ENCODE results near the gene ABCA1.

Gene ABCA1

GRCh38 chr9:104850786-104851545, 77.0 kb downstream of the ABCA1 start:
- Histone ChIP-seq H3K27me3 (ENCODE audit: insufficient read depth, low read length) (no peaks in the 10 kb centered on the region), H3K27ac (ENCODE audit: low read depth, low read length, poor library complexity, severe bottlenecking) (no peak overlapping the region), H3K9me3 (ENCODE audit: low read length) (no peaks in the 10 kb centered on the region), H3F3A (ENCODE audit: insufficient read depth, low read length) (no peaks in the 10 kb centered on the region), H3K4me3 (ENCODE audit: low read depth, low read length, poor library complexity, severe bottlenecking) (no peak overlapping the region), H3K4me1 (ENCODE audit: insufficient read depth, low read length, severe bottlenecking) (no peaks in the 10 kb centered on the region), H3K9ac (ENCODE audit: low read length) (no peak overlapping the region), H3K36me3 (ENCODE audit: insufficient read depth, low read length) (peaks cover 4% of the 10 kb centered on the region; the same call in 1 of the 2 replicates), H3K79me2 (ENCODE audit: insufficient read depth, low read length) (no peaks in the 10 kb centered on the region), H2AFZ (ENCODE audit: low read length) (no peak overlapping the region), H3K9me2 (ENCODE audit: low read depth, low read length) (no peaks in the 10 kb centered on the region), H4K20me1 (ENCODE audit: insufficient read depth, low read length) (no peaks in the 10 kb centered on the region), H3K4me2 (ENCODE audit: low read length) (no peak overlapping the region)
- TF ChIP-seq, protein P1, sequence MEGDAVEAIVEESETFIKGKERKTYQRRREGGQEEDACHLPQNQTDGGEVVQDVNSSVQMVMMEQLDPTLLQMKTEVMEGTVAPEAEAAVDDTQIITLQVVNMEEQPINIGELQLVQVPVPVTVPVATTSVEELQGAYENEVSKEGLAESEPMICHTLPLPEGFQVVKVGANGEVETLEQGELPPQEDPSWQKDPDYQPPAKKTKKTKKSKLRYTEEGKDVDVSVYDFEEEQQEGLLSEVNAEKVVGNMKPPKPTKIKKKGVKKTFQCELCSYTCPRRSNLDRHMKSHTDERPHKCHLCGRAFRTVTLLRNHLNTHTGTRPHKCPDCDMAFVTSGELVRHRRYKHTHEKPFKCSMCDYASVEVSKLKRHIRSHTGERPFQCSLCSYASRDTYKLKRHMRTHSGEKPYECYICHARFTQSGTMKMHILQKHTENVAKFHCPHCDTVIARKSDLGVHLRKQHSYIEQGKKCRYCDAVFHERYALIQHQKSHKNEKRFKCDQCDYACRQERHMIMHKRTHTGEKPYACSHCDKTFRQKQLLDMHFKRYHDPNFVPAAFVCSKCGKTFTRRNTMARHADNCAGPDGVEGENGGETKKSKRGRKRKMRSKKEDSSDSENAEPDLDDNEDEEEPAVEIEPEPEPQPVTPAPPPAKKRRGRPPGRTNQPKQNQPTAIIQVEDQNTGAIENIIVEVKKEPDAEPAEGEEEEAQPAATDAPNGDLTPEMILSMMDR (IDR thresholded peaks at IDR 0.05; ENCODE audit: low read length), result no peak
- no peak for TF ChIP-seq EZH2 (IDR thresholded peaks at IDR 0.05; ENCODE audit: borderline replicate concordance, low read length)

DNA sequence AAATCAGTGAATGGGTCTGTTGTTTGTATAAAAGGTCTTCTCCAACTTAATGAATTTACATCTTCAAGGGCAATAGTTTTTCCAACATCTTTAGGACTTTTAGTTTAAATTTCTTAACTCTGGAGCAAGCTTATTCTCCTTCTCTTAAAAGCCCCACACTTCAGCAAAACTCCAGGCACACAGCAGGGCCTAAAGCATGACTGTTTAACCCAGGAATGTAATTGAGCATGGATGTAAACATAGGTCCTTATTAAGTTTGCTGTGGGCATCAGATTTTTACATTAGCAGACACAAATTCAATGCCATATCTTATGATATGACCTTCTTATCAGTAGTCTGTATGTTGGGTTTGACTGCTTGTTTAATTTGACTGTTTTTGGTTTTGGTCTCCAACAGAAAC, 78.9 kb downstream of the ABCA1 start:
- H3K4me1 ChIP-seq (ENCODE audit: insufficient read depth, low read length, severe bottlenecking), result no peaks in the 10 kb centered on the region
- no peaks in the 10 kb centered on the region for H3K9me2 ChIP-seq (ENCODE audit: low read depth, low read length)
- no peaks in the 10 kb centered on the region for H4K20me1 ChIP-seq (ENCODE audit: insufficient read depth, low read length)
- no peaks in the 10 kb centered on the region for H3K27me3 ChIP-seq (ENCODE audit: insufficient read depth, low read length)
- H3K36me3 ChIP-seq (ENCODE audit: insufficient read depth, low read length), result peaks cover 4% of the 10 kb centered on the region; the same call in 1 of the 2 replicates
- no peak overlapping the region for H3K9ac ChIP-seq (ENCODE audit: low read length)
- H3K9me3 ChIP-seq (ENCODE audit: low read length), result no peaks in the 10 kb centered on the region
- no peak overlapping the region for H3K27ac ChIP-seq (ENCODE audit: low read depth, low read length, poor library complexity, severe bottlenecking)
- H3K4me3 ChIP-seq (ENCODE audit: low read depth, low read length, poor library complexity, severe bottlenecking), result no peak overlapping the region
- TF ChIP-seq EZH2 (IDR thresholded peaks at IDR 0.05; ENCODE audit: borderline replicate concordance, low read length), result no peak
- TF ChIP-seq, protein P1 (IDR thresholded peaks at IDR 0.05; ENCODE audit: low read length), result no peak
- no peaks in the 10 kb centered on the region for H3F3A ChIP-seq (ENCODE audit: insufficient read depth, low read length)
- no peaks in the 10 kb centered on the region for H3K79me2 ChIP-seq (ENCODE audit: insufficient read depth, low read length)
- no peak overlapping the region for H3K4me2 ChIP-seq (ENCODE audit: low read length)
- H2AFZ ChIP-seq (ENCODE audit: low read length), result no peak overlapping the region

GRCh38 chr9:104844710-104845109, 83.2 kb downstream of the ABCA1 start:
- no peak overlapping the region for H3K27ac ChIP-seq (ENCODE audit: low read depth, low read length, poor library complexity, severe bottlenecking)
- H3F3A ChIP-seq (ENCODE audit: insufficient read depth, low read length), result no peaks in the 10 kb centered on the region
- no peak overlapping the region for H2AFZ ChIP-seq (ENCODE audit: low read length)
- TF ChIP-seq EZH2 (IDR thresholded peaks at IDR 0.05; ENCODE audit: borderline replicate concordance, low read length), result no peak
- TF ChIP-seq, protein P1 (IDR thresholded peaks at IDR 0.05; ENCODE audit: low read length), result no peak
- no peak overlapping the region for H3K9ac ChIP-seq (ENCODE audit: low read length)
- no peaks in the 10 kb centered on the region for H3K27me3 ChIP-seq (ENCODE audit: insufficient read depth, low read length)
- H3K4me2 ChIP-seq (ENCODE audit: low read length), result no peak overlapping the region
- H3K4me1 ChIP-seq (ENCODE audit: insufficient read depth, low read length, severe bottlenecking), result no peaks in the 10 kb centered on the region
- no peak overlapping the region for H3K4me3 ChIP-seq (ENCODE audit: low read depth, low read length, poor library complexity, severe bottlenecking)
- H3K9me2 ChIP-seq (ENCODE audit: low read depth, low read length), result no peaks in the 10 kb centered on the region
- no peaks in the 10 kb centered on the region for H3K79me2 ChIP-seq (ENCODE audit: insufficient read depth, low read length)
- H3K36me3 ChIP-seq (ENCODE audit: insufficient read depth, low read length), result no peaks in the 10 kb centered on the region
- H4K20me1 ChIP-seq (ENCODE audit: insufficient read depth, low read length), result no peaks in the 10 kb centered on the region
- no peaks in the 10 kb centered on the region for H3K9me3 ChIP-seq (ENCODE audit: low read length)
